ENCODE results near the gene BUD31.
"Not testable (repeated sequence)": the region's sequence is repeated elsewhere in the genome, so short reads cannot be mapped to it uniquely, and the experiment has no call there.

Gene BUD31

DNA sequence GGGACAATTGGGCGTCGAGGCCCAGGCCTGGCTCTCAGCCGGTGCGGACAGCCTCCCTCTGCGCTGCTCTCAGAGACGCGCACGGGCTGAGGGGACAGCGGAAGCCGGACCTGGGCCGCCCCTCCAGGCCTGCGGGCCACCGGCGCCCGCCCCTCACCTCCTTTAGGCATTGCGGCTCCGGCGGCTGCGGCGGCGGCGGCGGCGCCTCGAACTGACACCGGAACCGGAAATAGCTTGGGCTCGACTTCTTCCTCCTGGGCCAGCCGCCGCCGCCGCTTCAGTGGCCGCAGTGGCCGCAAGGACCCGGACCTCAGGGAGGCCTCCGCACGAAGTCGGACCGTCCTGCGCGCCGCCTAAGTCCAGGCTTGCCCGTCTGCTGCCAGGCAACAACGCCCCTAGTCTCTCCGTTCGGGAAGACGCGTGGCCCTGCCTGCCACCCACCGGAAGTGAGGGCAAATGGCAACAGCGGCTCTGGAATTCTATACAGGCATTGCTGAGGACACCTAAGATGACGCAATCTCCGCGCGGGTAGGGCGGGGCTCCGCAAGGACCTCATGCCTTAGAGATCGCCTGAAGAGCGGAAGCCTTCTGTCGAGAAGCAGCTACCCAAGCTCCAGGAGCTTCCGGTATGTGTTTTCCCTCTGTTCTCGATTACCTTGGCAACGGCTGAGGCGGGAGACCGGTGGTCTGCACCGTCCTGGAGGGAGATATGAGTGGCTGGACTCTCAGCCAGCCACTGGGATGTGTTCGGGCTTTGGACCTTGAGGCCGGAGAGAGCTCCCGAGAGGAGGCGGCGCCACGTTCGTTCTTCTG is at the start of gene BUD31, which contains the start of gene PDAP1:
Gene BUD31 (plus strand): TSS at position 591 of the 813 bp plus-strand sequence. CDS start 2,124 bp downstream, outside the sequence.
Gene PDAP1 (minus strand): TSS at position 219 of the 813 bp plus-strand sequence. CDS start 49 bp downstream, at position 170.
- DNase-seq, result peak; percentile 97

DNA sequence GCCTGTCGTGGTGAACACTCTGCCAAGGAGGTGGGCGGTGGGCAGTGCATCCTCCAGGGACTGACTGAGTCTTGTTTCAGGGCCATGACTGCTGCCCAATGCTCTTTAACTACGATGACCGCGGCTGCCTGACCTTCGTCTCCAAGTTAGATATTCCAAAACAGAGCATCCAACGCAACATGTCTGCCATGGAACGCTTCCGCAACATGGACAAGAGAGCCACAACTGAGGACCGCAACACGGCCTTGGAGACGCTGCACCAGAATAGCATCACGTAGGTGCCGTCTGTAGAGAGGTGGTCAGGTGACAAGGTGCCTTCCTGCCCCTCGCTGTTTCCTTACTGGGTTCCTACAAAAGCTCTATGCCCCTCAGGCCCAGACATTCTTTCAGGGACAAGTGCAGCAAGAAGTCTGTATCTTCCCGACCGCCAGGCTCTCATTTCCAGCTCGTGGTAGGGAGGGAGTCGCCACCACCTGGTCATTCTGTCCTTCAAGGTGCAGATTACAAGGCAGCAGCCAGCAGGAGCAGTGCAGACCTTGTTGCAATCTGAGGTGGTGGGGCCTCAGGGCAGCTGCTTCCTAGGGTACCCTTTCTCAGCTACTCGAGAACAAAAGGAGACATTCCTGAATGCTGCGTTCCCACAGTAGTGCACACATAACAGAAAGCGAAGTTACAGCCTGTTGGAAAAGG is 49.2 kb upstream of the BUD31 start:
- DNase-seq, result no peak

DNA sequence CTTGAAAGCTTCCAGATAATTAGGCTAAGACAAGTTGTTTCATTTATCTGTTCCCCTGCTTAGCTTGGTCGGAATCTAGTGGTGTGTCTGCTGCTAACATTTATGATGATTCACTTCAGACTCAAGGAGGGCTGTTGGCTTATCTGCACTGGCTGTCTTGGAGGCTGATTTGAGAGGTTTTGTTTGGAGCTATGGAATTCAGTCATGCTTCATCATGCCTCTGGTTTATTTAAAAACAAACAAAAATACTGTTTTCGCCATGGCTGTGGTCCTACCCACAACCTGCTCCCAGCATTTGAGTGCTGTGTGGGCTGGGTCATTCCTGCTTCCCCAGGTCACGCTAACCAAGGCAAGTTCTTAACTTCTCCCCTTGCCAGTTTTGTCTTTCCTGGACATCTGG is 46.0 kb upstream of the BUD31 start:
- no peak for DNase-seq

DNA sequence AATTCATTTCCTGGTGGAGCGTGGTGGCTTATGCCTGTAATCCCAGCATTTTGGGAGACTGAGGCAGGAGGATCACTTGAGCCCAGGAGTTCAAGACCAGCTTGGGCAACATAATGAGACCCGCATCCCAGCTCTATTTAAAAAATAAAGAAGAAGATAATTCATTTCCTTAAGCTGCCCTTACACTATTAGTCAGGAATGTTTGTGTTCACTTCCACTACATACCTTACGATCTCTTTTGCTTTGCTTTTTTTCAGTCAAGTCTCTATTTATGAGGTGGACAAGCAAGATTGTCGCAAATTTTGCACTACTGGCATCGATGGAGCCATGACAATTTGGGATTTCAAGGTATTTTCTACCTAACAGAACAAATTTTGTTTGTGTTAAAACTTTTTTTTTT is 45.5 kb upstream of the BUD31 start:
- no peak for DNase-seq

DNA sequence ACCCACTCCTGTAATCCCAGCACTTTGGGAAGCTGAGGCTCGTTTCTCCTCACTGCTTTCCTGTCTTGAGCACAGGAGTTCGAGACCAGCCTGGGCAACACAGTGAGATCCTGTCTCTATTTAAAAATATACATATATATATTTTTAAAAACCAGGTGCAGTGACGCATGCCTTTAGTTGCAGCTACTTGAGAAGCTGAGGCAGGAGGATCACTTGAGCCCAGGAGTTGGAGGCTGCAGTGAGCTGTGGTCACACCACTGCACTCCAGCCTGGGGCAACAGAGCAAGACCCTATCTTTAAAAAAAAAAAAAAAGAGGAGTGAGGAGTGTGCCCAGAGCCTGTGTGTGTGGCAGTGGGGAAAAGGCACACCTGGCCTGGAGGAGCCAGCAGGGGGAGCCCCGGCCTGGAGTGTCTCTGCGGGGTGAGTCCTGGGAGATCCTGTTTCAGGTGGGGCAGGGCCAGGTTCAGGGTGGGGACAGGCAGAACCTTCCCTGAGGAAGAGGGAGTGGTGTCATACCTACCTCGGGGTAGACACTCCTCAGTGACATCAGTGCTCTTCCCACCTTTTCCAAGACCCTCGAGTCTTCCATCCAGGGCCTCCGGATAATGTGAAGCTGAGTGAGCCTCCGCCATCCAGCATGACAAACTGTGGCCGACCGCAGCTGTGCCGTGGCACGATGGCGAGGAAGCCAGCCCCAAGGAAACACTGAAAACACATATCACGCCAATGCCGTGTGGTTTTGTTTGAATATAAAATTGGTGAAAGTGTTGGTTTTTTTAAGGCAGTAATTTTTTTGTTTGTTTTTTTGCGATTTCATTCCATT is 43.2 kb upstream of the BUD31 start:
- no peak for DNase-seq

DNA sequence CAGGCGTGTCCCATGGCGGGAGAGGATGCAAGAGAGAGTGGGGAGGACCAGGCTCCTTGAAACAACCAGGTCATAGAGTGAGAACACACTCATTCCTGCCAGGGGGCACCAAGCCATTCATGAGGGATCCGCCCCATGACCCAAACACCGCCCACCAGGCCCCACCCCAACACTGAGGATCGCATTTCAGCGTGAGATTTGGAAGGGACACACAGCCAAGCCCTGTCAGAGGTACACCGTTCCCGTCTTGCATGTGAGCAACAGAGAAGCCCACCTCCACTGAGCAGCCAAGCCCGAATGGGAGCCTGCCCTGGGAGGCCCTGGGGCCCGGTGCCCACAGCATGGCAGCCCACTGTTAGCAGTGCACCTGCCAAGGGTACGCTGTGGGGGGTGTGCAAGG is 42.1 kb upstream of the BUD31 start:
- DNase-seq, result no peak

DNA sequence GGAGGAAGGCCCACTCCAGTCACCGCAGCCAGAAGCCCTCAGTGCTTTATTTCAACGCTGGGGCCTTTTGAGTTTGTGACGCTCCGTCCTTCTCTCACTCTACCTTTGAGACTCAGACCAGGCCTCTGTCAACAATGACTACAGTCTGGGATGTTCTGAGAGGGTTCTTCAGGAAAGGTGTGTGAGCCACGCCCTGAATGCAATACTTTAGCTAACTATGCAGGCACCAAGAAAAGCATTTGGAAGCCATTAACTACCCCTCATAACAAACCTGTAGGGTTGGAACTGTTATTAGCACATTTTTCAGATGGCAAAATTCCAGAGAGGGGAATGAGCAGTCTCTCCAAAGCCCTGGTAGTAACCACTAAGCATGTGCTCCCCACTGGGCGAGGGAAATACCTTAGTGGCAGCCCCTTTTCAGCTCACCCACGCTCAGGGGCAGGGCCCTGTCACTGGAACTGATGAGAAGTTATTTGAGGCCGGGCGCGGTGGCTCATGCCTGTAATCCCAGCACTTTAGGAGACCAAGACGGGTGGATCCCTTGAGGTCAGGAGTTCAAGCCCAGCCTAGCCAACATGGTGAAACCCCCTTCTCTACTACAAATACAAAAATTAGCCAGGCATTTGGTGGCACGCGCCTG is 39.9 kb upstream of the BUD31 start:
- no peak for DNase-seq

DNA sequence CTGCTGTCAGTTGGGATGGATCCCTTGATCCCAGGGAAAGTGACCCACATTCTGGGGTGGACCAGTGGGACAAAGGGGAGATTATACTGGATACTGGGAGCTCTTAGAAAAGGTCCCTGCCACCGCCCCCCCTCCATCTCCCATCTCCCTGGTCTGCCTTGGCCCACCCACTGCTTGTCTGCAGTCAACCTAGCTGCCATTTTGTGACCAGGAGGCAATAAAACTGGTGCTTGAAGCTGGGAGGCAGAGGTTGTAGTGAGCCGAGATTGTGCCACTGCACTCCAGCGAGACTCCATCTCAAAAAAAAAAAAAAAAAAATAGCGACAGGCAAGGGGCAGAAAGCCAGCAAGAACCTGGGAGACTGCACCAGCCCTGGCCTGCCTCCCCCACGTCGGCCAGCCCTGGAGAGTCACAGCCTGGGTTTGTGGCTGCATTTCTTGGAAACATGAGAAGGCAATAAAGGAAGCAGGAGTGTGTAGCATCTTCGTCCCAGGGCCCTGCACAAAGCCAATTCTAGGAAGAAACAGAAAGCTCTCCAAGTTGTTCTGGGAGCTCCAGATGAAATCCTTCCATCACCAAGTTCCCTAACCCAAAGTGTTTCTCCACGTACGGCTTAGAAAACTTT is 38.9 kb upstream of the BUD31 start:
- no peak for DNase-seq

DNA sequence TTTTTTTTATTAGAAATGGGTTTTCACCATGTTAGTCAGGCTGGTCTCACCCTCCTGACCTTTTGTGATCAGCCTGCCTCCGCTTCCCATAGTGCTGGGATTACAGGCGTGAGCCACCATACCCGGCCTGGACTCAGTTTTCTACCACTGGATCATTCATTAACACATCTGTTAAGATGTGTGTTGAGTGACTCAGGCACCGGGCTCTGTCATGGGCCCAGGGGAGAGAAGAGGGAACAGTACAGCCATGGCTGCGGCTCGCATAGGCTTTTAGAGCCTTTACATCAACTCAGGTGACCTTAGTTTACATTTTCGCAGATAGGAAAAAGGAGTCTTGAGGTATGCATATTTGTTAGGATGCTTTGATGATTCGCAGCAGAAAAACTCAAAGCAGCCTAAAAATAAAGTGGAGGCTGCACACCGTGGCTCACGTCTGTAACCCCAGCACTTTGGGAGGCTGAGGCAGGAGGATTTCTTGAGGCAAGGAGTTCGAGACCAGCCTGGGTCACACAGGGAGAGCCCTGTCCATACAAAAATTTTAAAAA is 37.3 kb upstream of the BUD31 start:
- DNase-seq, result no peak

DNA sequence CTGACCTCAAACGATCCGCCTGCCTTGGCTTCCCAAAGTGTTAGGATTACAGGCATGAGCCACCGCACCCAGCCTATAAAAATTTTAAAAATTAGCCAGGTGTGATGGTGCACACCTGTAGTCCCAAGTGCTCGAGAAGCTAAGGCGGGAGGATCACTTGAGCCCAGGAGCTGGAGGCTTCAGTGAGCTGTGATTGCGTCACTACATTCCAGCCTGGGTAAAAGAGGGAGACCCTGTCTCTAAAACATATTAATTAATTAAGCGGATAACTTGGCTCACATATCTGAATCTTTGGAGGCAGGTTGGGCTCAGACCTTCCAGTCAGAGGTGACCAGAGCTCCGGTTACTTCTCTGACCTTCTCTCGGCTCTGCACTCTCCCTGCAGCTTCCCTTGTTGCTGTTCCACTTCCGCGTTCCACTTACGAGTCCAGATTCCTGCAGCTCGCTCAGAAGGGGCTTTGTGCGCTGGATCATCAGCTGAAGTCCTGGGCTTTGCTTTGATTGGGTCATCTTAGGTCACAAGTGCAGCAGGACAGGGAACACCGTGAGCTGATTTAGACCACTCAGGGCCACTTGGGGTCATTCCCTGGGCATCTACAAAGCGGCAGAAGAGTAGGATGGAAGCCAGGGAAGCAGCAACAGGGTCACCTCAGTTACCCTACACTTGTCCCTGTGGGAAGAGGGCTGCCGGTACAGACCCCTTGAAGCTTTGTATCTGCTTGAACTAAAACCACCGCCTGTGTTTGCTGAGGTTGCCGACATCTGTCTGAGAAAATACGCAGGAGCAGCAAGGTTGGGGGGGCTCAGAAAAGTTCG is 36.3 kb upstream of the BUD31 start:
- DNase-seq, result no peak

DNA sequence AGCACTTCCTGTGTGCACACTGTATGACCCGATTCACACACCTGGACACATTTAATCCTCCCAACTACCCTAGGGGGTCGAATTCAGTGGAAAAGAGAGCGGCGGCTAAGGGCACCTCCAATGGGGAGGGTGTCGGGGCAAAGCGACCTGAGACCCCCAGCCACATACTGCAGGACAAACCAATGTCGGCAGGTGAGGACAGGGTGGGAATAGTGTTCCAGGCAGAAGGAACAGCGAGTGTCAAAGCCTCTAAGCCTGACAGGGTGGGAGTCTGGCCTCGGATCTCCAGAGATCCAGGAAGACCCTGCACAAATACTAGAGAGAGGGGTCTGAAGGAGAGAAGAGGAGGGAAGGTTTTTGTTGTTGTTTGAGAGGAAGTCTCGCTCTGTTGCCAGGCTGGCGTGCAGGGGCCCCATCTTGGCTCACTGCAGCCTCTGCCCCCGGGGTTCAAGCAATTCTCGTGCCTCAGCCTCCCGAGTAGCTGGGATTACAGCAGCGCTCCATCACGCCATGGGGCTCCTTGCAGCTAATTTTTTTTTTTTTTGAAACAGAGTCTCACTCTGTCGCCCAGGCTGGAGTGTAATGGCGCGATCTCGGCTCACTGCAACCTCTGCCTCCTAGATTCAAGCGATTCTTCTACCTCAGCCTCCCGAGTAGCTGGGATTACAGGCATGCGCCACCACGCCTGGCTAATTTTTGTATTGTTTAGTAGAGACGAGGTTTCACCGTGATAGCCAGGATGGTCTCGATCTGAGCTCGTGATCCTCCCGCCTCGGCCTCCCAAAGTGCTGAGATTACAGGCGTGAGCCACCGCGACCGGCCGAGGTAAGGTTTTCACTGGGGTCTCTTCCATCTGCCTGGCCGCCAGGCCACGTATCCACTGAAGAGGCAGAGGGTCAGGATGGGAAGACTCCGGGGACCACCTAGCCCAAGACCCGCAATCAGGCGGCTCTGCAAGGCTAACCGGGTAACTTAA is 35.4 kb upstream of the BUD31 start:
- no peak for DNase-seq

DNA sequence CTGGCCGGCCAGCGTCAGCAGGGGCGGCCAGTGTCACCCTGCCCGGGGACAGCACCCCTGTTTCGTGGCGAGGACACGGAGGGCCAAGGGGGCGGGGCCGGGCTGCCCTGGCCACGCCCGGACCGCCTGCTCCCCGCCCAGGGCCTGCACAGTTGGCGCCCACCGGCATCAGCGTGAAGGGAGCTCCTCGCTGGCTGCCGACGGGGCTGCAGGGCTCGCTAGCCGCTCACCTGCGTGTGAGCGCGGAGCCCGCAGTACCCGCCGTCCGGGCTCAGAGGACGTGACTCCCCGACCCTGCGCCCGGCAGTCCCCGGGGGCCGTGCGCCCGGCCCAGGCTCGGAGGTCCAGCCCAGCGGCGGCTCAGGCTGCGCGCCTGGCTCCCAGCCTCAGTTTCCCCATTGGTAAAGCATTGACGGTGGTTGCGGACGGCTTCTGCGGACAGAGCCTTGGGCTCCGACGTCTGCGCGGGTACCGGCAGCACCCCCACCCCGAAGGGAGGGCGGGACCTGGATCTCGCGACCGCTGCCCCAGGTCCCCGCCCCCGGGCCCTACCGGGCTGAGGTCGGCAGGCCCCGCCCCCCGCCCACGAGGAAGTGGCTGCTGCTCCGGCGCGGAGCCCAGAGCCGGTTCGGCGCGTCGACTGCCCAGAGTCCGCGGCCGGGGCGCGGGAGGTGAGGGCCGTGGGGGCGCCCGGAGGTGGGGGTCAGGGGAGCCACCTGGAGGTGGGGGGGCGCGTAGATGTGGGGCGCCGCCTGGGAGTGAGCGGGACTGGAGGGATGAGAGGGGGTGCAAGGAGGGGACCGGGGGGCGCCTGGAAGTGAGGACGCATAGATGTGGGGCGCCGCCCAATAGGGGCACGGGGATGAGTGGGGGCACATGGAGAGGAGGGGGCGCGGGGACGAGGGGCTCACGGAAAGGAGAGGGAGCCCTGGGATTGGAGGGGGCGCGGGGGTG is 34.4 kb upstream of the BUD31 start, which contains the start of gene ARPC1B:
Gene ARPC1B (plus strand): TSS at position 620 of the 954 bp plus-strand sequence. CDS start 10,985 bp downstream, outside the sequence.
- DNase-seq, result peak; percentile 24

DNA sequence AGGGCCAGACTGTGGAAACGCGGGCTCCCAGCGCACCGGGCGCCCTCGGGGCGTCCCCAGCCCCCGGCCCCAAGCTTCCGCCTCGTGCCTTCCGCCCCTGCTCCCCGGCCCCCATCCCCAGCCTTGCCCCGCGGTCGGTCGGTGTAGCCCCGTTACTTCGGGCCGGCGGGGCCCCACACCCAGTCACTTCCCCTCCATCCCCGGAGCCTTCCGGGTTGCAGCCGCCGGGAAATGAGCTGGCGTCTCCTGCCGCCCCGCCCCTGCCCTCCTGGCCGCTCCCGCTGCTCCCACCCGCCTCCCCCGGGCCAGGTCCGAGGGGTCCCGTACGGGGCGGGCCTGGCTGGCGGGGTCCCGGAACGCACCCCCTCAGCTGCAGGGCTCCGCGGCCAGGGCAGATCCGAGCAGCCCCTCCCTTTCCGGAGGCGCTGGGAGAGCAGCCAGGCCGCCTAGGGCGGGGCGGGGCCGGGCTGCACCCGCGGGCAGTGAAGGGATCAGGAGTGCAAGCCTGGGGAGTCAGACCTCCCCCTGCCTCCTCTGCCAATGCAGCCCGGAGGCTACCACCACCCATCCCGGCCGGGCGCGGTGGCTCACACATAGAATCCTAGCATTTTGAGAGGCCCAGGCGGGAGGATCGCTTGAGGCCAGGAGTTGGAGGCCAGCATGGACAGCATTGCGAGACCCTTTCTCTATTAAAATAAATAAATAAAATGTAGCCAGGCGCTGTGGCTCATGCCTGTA is 33.5 kb upstream of the BUD31 start:
- peak; percentile 38 for DNase-seq

DNA sequence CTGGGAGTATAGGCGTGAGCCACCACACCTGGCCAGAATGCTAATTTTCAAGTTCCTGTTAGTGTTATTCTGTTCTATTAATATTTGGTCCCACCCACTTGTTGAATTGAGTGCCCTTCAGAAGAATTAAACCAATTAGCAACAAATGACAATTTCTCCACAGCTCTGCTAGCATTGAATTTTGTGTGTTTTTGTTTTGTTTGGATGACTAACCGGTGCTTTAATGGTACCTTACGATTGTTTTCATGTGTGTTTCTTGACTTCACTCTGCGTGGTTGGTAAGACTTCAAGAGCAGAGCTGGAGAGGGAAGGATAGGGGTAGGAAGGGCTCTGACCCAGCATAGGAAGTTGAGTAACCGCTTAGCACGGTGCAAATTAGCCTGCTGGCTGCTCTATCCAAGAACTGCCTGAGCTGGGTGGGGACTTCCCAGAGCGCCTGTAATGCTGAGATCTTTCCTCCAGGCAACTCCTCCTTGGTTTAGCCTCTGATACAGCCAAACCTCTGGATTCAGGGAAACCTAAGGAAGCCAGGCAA is 29.7 kb upstream of the BUD31 start:
- DNase-seq, result no peak

DNA sequence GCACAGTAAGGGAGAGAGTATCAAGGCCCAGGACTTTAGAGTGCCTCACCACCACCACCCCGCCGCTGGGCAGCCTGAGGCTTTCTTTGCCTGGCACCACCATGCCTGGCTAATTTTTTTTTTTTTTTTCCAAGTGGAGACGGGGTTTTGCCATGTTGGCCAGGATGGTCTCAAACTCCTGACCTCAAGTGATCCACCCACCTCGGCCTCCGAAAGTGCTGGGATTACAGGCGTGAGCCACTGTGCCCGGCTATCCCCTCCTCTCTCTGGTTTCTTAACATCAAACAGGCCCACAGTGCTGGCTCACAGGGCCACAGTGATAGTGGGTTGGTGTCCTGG is 29.1 kb upstream of the BUD31 start:
- DNase-seq, result not testable (repeated sequence)

DNA sequence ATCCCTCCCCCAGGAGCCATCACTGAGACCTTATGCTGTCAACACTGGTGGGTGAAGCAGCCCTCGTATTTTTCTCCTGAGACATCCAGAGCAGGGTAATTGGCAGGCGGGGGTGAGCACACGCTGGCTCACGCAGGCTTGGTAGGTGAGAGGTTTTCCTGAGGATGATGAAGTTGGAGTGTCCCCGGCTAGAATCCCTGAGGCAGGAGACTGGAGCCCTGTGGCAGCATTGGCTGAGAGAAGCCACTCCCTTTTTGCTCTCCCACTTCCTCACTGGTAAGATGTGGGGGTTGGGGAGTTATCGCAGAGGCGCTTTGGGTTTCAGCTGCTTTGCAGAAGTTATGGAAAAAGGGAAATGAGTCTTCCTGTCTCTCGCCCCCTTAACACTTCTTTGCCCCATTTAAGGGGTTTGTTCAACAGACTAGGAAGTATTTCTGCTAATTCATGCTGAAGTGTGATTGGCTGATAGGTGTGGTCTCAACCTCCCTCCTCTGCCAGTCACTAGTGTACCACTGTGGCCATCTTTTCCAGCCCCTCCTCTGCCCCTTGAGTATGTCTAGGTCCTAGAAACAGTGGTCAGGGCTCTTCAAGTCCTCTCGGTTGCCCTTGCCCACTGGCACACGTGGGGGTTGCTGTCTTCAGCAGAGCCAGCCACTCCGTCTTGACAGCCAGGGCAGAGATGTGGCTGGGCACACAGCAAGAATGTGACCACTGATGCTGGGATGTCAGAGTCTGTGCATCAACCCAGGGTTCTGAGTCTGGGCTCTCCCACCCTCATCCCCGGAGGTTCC is 28.5 kb upstream of the BUD31 start:
- no peak for DNase-seq

Measured in NCI-H526 treated with DMSO at 0.1 percent for 48 hours (cell line).